Activated CD8-positive, alpha-beta T cell treated with anti-CD3 and anti-CD28 coated beads for 36 hours (primary cell): ENCODE results near the gene CBLL1. TPM values are rescaled to one million over a fixed set of nuclear protein-coding genes. Genes with fewer than 3 reads are reported as not detected.
A peak's percentile ranks its signal among the peaks of the same experiment; 100 is the strongest.

Experiments
- ATAC-seq: fragments of 200-7000 bp; cut with Tn5 transposase; one replicate; pipeline ENCODE4 v1.10.0; 2021; ENCODE audit warnings: mild to moderate bottlenecking, moderate library complexity
- CTCF ChIA-PET: fragments of 350-600 bp; sonication (Branson Sonifier 250); formaldehyde crosslinking; loops from one replicate; lab custom pipeline; 2021; ENCODE audit warnings: antibody characterized with exemption; lab: Charles Lee
- POLR2A ChIA-PET: fragments of 350-600 bp; sonication (Branson Sonifier 250); formaldehyde crosslinking; loops from one replicate; lab custom pipeline; 2021; ENCODE audit warnings: antibody characterized with exemption; lab: Charles Lee
- DNase-seq: peaks from one replicate; pipeline ENCODE4 v3.0.0-alpha.2; 2020
- H3K27ac Mint-ChIP-seq: one replicate; pipeline ENCODE4 v1.8.0; 2021; ENCODE audit warnings: mild to moderate bottlenecking, mixed read lengths
- H3K27me3 Mint-ChIP-seq: one replicate; pipeline ENCODE4 v1.8.0; 2021; ENCODE audit warnings: mixed read lengths
- H3K36me3 Mint-ChIP-seq: one replicate; pipeline ENCODE4 v1.8.0; 2021; ENCODE audit warnings: low read depth, mixed read lengths
- H3K4me1 Mint-ChIP-seq: one replicate; pipeline ENCODE4 v1.8.0; 2021; ENCODE audit warnings: low read depth, mixed read lengths
- H3K4me3 Mint-ChIP-seq: one replicate; pipeline ENCODE4 v1.8.0; 2021; ENCODE audit warnings: mild to moderate bottlenecking, moderate library complexity, mixed read lengths
- H3K9me3 Mint-ChIP-seq: one replicate; pipeline ENCODE4 v1.8.0; 2021; ENCODE audit warnings: mixed read lengths
- CTCF ChIP-seq: fragments of 200-600 bp; IDR thresholded peaks from one replicate; pipeline ENCODE4 v1.8.0; 2022; ENCODE audit warnings: antibody characterized with exemption, mild to moderate bottlenecking
- intact Hi-C: fragments of 100-400 bp; cut with micrococcal nuclease; formaldehyde crosslinking; loops from one replicate; pipeline ENCODE4 v1.10.0; 2022
- total RNA-seq, 2 experiments: library from RNA; stranded (reverse); gene quantifications; one replicate each; pipeline ENCODE4 v1.2.3, GENCODE V29; 2021

CBLL1 gene
- total RNA-seq, 2 experiments from 2014 or later: 31.7 to 38.2 TPM

- Mint-ChIP-seq H3K36me3 (no peaks in the 10 kb centered on the region), H3K4me1 (no peaks in the 10 kb centered on the region), H3K4me3 (no peak overlapping the region), H3K9me3 (no peaks in the 10 kb centered on the region), H3K27me3 (peaks cover 9% of the 10 kb centered on the region), H3K27ac (no peak overlapping the region)
- TF ChIP-seq CTCF: no peak
- no peak for ATAC-seq
- intact Hi-C loops: loop anchor here (10.0 kb wide), 1 partner anchor 143 kb away; the partner anchor contains the start of gene BCAP29
- CTCF ChIA-PET: interaction anchor here (0.7 to 6.1 kb wide), 6 partner anchors 9 to 526 kb away, joined by 3 to 48 read pairs (median 5); partner anchors contain the start of gene CBLL1
- no peak for DNase-seq
- POLR2A ChIA-PET: no interaction called here
These were observed 15.7 kb upstream of the CBLL1 start for GRCh38 chr7:107728276-107728675.

- intact Hi-C loops: loop anchor here (2.0 kb wide), 1 partner anchor 132 kb away; no protein-coding TSS in a partner anchor
- DNase-seq: no peak
- Mint-ChIP-seq H3K4me3 (peak overlapping the region; percentile 87), H3K27ac (peak overlapping the region; percentile 100), H3K36me3 (peaks cover 11% of the 10 kb centered on the region), H3K27me3 (no peaks in the 10 kb centered on the region), H3K4me1 (peaks cover 36% of the 10 kb centered on the region), H3K9me3 (no peaks in the 10 kb centered on the region)
- ATAC-seq: peak; percentile 48
- ChIA-PET CTCF (interaction anchor here (0.8 to 8.6 kb wide), 26 partner anchors 11 to 594 kb away, joined by 3 to 117 read pairs (median 4); partner anchors contain the start of genes COG5, DLD, DUS4L and HBP1), POLR2A (interaction anchor here (0.7 to 2.6 kb wide), 16 partner anchors 13 to 685 kb away, joined by 3 to 17 read pairs (median 5); partner anchors contain the start of genes COG5, DLD, DUS4L and HBP1)
- no peak for TF ChIP-seq CTCF
These were observed 1.0 kb upstream of the CBLL1 start for GRCh38 chr7:107742678-107743566.

GRCh38 chr7:107744345-107744750 is 406 bp downstream of the CBLL1 start:
- POLR2A ChIA-PET: interaction anchor here (1.0 to 2.6 kb wide), 6 partner anchors 124 to 576 kb away, joined by 3 to 17 read pairs (median 12); partner anchors contain the start of genes DLD and HBP1
- no peak for DNase-seq
- intact Hi-C loops: no loop called here
- peak; percentile 29 for ATAC-seq
- Mint-ChIP-seq H3K4me3 (peak overlapping the region; percentile 87), H3K9me3 (no peaks in the 10 kb centered on the region), H3K4me1 (peaks cover 42% of the 10 kb centered on the region), H3K27ac (peak overlapping the region; percentile 100), H3K27me3 (no peaks in the 10 kb centered on the region), H3K36me3 (peaks cover 11% of the 10 kb centered on the region)
- TF ChIP-seq CTCF: no peak
- CTCF ChIA-PET: interaction anchor here (1.0 to 8.6 kb wide), 6 partner anchors 16 to 402 kb away, joined by 4 to 117 read pairs (median 10); no protein-coding TSS in a partner anchor

- Mint-ChIP-seq H3K4me3 (peak overlapping the region; percentile 87), H3K36me3 (peaks cover 20% of the 10 kb centered on the region), H3K27me3 (no peaks in the 10 kb centered on the region), H3K4me1 (peaks cover 46% of the 10 kb centered on the region), H3K9me3 (no peaks in the 10 kb centered on the region), H3K27ac (peak overlapping the region; percentile 71)
- ATAC-seq (no peak), DNase-seq (no peak)
- intact Hi-C loops: no loop called here
- no peak for TF ChIP-seq CTCF
- ChIA-PET POLR2A (interaction anchor here (0.6 to 1.1 kb wide), 2 partner anchors 10 to 98 kb away, joined by 3 read pairs; no protein-coding TSS in a partner anchor), CTCF (interaction anchor here (1.1 to 8.6 kb wide), 5 partner anchors 10 to 282 kb away, joined by 3 to 117 read pairs (median 4); no protein-coding TSS in a partner anchor)
These were observed 2.1 kb downstream of the CBLL1 start for GRCh38 chr7:107746006-107746405.
